Stimulated activated CD8-positive, alpha-beta memory T cell treated with anti-CD3 and anti-CD28 coated beads, Interleukin-12 subunit alpha, Interleukin-12 subunit beta, amount 100 ng/mL, for 4 hours (primary cell): ENCODE measurements around the gene ZFAND2B.

ENCODE experiments used
- DNase-seq: peaks from one replicate; pipeline ENCODE4 v3.0.0-alpha.2; 2020; ENCODE audit warnings: low read depth

The ZFAND2B gene

DNA sequence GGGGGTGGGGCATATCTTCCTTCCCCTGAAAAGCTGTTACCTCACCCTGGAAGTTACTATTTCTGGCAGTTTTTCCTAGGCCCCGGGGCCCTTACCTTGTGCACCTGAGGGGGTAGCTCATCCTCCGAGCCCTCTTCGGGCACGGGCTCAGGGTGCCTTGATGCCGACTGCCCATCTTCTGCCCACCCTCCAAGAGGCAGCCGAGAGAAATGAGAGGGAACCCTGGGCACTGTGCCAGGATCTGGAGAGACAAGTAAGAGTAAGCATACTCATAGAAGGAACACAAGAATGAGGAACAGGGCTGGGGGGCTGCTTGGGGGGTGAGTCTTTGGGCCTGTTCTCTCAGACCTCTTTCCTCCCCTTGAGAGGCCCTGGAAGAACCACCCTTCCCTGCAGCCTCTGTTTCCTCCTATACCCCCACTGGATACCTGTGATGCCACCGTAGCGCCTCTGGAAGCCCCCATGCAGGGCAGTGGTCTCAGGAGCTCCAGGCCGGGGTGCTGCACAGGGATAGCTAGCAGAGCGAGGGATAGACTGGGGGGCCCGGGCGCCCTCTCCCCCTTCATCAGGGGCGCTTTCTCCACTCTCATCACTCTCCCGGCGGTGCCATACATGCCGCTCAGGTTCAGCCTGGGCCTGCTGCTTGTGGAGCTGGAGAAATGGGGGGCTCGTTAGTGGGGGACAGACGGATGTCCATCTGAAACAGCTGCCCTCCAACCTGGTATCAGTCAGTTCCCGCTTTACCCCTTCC, 14.2 kb downstream of the ZFAND2B start:
- no peak for DNase-seq

DNA sequence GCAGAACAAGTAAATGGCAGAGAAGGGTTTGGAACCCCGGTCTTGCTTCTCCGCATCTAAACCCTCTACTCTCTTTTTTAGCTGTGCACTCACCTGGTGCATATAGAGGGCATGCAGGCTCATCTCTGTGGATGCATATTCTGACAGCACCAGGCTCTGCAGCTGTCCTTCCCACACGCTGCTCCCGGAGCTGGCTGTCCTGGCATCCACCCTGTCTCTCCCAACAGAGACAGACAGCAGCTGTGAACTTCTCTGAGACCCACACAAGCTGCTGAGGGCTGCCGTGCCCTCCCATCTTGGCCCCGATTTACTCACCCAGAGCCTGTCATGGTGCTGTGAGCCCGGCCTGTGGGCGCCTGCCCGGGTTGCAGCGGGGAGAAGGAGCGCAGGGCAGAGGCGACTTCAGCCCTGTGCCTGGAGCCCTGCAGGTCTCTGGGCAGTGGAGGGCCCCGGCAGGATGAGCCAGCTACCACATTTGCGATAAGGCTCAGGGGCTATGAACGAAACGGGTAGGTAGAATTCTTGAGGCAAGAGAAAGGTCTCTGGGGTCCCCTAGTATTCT, 15.5 kb downstream of the ZFAND2B start:
- no peak for DNase-seq

DNA sequence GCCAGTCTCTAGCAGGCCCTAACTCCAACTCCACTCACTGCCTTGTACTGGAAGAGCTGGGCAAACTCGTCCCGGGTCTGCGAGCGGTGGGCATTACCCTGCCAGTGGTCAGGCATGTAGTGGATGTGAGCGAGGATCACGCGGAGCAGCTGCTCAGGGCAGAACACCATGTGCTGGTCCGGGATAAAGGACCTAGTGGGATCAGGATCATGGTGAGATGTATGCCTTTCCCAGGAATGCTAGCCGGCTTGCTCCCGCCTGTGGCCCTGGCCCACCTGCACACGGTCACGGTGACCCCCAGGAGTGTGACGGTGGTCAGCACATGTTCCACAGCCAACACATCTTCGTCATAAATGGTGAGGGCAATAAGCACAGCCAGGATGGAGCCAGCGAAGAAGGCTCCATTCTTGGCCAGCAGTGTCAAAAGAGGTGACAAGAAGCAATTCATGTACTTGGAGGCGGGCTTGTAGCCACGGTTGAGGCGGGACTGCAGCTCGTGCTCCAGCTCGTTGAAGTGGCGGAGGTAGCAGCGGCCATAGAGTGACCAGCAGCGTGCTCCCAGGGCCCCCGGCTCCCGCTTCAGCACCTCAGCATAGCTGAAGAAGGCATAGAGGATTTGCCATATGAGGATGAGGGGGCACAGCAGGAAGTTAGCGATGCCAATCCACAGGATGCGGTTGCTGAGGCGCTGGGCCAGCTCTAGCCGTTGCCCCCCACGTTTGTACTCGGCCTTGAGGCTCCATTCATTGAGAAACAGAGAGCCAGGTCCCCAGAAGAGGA, 17.4 kb downstream of the ZFAND2B start:
- no peak for DNase-seq

DNA sequence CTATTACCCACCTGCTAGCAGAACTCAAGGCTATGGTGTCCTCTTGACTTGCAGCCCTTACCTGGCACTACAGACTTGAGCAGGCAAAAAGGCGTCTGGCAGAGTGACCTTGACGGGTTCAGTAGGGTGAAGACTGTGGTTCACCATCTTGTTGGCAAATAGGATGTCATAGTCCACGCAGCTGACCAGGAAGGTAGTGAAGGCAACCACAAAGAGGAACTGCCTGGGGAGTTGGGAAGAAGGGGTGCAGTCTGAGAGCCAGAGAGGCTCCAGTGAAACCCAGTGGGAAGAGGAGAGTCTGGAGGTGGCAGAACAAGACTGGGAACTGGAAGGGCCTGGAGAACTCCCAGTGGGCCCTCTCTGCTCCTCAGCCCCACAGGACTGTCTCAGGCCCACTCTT, 18.8 kb downstream of the ZFAND2B start:
- no peak for DNase-seq

DNA sequence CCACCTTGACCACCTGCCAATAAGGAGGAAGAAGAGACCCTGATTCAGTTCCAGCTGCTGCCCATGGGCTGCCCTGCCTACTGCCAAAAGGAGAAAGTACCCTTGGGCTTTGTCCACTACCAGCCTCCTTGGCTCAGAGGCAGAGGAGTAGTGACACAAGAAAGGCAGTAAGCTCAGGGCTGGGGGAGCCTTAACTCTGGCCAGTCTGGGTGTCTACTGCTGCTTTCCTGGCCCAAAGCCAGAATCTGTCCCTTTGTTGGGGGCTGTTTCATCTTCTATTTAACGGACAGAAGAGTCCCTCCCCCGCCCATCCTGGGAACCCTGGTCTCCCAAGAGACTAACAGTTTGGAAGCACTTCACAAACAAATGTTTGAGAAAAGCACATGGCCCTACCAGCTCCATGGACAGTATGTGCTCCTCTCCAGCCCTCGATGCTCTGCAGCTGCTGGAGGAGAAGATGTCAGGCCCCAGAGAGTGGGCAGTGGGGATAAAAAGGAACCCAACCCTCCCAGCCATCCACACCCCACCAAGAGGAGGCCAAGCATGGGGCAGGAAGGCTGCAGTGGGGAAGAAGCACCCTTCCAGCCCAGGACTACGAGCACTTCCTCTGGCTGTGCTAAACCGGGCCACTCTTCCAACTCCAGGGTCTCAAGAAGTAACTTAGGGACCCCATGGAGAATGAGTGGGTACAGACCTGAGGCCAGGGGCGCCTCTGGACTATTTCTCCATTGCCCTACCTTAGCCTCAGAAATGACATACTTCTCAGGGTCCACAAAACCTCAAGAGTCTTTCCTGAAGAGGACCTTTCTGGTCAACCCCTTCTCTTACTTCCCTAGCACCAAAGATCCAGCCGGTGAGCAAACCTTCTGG, 21.7 kb downstream of the ZFAND2B start:
- no peak for DNase-seq

DNA sequence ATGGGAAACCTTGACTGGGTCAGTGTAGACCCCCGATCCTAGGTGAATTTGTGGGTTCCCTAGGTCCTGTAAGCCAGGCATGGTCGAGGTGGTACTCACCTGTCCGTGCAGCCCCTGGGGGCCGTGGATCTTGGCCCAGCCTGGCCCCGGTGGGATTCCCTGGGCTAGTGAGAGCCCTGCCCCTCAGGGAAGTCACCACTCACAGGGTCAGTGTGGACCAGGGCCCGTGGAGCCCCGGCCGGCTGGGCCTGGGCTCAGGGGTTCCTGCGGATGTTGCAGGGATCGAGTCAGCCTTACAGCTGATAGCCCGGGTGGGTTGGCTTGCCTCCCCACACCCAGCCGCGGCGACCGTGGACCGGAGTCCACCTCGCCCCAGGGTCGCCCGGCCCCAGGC, 22.3 kb downstream of the ZFAND2B start:
- no peak for DNase-seq

DNA sequence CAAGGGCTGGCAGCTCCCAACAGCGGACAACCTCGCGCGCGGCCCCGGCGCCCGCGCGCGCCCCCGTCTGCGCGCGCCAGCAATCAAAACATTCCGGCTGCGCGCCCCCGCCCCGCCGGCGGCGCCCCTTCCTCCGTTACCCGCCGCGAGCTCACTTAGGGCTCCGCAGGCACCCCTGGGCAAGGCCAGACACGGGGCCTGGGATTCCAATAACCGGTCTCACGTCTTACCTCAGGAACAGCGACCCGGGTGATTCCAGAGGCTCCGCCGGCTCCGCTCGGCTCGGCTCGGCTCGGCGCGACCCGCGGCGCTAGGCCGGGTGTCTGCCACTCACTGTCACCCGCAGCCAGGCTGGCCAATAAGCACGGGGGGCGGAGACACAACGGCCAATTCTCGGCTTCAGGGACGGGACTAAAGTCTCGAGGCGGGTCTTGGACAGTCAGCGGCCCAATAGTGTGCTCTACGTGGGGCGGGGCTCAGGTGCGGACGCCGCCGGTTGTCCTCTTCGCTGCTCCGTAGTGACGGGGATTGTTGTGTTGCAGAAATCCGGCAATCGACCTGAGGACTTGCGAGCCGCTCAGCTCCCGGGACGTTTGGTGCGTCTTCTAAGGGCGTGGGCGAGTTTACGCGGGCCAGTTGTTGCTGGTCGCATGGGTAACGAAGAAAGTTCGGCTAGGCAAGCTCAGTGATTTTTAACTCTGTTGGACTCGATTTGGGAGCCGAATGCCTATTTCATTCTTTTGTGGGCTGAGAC, 22.9 kb downstream of the ZFAND2B start, which contains the start of the genes ANKZF1 and ATG9A:
Gene ANKZF1 (plus strand): TSS at position 502 of the 754 bp plus-strand sequence. CDS start 452 bp downstream, outside the sequence.
Gene ATG9A (minus strand): TSS at position 332 of the 754 bp plus-strand sequence. CDS start 1,612 bp downstream, outside the sequence.
- DNase-seq, result peak; percentile 96

DNA sequence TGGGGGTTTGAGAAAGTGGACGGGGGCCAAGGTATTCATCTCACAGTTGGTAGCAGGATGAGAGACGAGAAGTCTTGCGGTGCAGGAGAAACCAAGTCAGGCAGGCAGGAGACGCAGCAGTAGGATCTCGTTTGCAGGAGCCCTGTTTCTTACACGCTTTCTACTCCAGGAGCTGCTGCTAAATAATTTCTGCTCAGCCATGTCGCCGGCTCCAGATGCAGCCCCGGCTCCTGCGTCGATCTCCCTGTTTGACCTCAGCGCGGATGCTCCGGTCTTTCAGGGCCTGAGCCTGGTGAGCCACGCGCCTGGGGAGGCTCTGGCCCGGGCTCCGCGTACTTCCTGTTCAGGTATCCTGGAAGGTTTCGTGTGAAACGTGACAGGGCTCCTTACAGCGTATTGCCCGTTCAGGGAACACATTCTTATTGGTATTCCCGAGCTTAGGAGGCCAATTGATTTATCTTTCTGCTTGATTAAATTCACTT, 23.5 kb downstream of the ZFAND2B start:
- DNase-seq, result no peak

DNA sequence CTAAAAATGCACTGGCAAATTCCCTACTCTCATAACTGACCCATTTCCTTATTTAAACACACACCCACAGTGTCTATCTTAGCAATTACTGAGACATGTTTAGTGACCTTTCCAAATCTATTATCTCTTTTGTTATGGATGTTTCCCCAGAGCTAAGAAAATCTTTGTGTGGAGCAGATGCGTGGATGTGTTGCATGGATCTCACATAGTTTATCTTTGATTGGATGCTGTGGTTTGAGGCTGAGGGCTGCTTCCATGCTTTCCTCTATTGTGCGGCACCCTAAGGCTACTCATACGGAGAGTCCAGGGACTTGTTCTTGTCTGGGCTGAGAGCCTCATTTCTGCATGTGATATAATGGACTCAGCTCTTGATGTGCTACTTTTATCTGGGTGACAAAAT, 27.7 kb downstream of the ZFAND2B start:
- DNase-seq, result no peak

DNA sequence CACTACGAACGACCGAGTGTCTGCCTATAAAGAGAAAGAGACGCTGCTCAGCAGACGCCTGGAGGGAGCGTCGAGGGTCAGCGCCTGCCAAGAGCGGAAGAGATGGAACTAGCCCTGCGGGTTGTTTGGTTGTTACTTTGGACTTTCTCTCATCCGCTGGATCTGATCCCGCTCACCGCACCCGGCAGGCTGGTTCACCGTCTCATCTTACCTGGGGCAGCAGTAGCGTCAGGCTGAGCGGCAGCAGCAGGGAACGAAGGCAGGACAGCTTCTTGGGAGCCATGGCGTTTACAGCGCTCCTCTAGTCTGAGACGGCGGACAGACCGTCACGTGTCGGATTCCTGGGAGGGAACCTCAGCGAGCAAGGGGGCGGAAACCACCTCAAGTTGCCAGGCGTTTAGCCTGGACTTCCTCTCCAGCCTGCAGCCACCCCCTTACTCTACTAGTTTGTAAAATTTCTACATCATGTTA, 36.7 kb downstream of the ZFAND2B start:
- no peak for DNase-seq

DNA sequence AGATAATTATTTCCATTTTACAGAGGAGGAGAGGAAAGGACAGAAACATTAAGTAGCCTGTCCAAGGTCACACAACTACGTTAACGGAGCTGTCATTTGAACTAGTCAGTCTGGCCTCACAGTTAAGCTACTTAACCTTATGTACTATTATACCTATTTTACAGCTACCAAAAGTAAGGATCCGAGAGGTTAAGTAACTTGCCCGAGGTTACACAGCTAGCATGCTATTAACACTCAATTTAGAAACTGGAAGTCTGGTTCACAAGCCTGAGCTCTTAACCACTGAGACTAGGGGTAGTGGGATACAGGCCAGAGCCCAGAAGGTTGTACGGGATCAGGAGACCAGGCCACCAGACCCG, 38.2 kb downstream of the ZFAND2B start:
- DNase-seq, result no peak

DNA sequence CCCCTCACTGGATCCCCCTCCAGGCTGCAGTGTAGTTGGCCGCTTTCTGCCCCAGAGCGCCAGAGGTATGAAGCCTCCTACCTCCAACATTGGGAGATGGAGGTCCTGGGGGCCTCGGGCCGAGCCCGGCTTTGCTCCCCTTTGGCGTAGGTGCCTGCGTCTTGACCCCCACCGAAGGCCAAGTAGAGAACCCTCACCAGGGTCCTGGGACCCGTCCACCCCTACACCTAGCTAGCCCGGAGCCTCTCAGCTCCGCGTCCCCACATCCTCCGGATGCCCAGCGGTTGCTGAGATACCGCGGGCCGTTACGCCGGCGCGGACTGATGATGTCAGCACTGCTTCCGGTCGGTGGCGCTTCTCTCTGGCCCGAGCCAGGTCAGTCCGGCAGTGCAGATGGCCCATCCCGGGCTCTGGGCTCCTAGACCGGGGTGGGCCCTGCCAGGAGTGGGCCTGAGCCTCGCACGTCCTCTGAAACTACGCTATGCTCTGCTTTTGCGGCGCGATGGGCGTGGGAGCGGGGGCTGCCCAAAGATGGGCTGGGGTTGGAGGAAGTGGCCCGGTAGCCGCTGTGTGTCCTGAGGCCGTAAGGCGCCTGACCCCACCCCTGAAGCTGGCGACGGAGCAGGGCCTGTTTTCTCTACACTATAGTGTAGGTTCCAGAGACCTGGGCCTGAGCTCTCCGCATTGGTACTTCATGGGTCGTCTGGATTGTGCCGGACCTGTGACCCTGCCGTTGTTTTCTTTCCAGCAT, 38.7 kb downstream of the ZFAND2B start, which contains the start of the genes GLB1L and STK16:
Gene GLB1L (minus strand): TSS at position 297 of the 751 bp plus-strand sequence. CDS start 1,871 bp downstream, outside the sequence.
Gene STK16 (plus strand): TSS at position 332 of the 751 bp plus-strand sequence. CDS start 521 bp downstream, outside the sequence.
- DNase-seq, result peak; percentile 84

DNA sequence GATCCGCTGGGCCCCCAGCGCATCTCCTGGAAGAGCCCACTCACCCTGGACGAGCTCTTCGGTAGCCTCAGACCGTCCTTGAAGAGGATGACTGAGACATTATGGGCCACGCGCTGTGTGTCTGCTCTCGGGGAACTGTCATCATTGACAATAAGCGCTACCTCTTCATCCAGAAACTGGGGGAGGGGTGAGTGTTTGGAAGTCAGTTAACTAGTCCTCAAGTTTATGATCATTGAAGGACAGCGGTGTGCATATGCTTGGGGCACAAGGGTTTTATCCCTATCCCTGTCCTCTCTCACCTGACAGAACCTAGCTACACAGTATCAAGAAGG, 39.3 kb downstream of the ZFAND2B start:
- DNase-seq, result no peak

DNA sequence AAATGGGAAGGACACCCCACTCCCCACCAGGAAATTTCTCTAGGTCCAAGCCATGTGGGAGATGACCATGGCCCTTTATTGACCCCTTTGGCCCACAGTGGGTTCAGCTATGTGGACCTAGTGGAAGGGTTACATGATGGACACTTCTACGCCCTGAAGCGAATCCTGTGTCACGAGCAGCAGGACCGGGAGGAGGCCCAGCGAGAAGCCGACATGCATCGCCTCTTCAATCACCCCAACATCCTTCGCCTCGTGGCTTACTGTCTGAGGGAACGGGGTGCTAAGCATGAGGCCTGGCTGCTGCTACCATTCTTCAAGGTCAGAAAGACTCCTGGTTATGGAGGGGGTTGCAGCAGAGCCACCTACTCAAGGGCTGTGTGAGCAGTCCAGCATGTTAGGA, 40.0 kb downstream of the ZFAND2B start:
- DNase-seq, result no peak

DNA sequence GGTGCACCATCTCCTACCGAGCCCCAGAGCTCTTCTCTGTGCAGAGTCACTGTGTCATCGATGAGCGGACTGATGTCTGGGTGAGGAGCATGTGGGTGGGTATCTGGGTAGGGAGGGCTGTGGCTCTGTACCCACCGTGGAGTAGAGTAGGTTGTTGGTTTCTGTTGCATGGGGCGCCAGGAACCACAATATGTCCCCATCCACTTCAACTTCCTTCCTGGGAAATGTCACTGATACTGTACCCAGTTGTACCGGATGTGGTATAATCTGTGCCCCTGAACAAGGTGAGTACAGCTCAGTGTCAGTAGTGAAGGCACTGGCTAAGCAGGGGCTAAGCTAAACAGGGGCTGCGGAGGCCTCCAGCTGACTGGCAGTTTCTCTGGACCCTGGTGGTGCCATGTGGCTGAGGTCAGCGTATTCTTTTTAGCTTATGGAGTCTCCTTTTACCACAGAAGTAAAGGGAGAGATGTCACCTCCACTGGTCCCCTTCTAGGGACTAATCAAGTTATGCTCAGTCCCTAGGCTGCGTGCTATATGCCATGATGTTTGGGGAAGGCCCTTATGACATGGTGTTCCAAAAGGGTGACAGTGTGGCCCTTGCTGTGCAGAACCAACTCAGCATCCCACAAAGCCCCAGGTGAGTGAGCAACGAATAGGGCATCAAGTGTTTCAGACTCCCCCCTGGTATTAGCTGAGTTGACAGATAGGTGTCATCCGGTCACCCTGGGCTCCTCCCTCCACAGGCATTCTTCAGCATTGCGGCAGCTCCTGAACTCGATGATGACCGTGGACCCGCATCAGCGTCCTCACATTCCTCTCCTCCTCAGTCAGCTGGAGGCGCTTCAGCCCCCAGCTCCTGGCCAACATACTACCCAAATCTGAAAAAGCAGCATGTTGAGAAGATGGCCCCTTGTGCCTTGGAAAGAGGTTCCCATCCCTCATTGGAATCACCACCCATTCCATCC, 41.4 kb downstream of the ZFAND2B start:
- DNase-seq, result peak; percentile 56

DNA sequence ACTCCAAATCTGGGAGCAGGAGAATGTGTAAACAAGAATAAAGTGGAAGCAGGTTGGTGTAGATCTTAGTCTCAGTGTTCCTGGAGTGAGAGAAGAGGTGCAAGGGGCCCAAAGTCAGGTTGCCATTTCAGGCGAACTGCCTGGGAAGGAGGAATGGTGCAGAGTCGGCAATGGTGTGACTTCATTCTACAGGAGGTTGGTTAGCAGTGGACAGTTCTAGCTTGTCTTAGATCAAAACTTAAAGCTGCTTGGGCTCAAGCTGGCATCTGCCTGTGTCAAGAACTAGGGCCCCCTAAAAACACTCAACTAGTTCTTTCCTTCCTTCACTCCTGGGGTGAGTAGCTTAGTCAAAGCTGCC, 42.2 kb downstream of the ZFAND2B start:
- DNase-seq, result no peak

DNA sequence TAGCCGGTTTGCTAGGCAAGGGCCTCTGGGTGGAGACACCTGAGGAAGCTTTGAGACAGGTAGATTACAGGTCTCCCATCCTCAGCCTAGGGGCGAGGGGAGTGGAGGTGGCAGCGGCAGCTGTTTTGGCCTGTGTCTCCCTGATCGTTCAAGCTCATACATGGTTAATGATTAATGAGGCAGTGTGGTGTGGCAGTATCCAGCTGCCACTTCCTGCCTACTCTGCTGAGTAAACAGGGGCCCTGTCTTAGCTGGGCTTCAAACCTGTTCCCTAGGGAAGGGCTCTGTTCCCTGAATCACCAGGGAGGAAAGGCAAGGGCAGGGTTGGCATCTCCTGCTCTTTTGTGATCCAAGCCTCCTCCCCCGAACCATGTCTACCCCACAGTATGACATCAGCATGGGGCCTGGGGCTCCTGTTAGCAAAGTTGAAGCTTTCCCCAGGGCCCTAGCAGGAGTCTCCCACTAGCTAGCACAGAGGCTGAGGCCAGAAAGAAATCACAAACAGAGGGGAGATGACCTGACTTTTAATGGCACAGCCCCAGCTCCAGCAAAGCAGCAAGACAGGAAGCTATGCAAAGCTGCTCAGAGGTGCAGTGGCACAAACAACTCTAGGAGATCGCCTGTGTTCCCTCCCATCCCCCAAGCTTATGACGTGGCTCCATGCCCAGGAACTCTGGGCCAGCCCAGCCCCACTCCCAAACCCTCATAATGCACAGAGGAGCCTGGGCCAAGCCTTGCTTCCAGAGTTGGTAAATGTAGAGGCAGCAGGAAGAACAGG, 42.8 kb downstream of the ZFAND2B start:
- DNase-seq, result no peak
